SK-N-SH treated with all-trans-retinoic acid at 6 μM for 48 hours (cell line): Measurements from ENCODE around the gene SORCS2.

Source experiments
- ATAC-seq: fragments of 200-7000 bp; cut with Tn5 transposase; 3 replicates; pipeline ENCODE4 v1.9.1; 2020; ENCODE audit warnings: mild to moderate bottlenecking, moderate library complexity
- ARNTL ChIP-seq: fragments of 450-650 bp; formaldehyde crosslinking; IDR thresholded peaks from 2 replicates; pipeline ENCODE4 v1.5.0; 2020; ENCODE audit warnings: low read depth, mild to moderate bottlenecking, moderate library complexity, borderline replicate concordance
- CREB5 ChIP-seq: fragments of 250-450 bp; sonication (Bioruptor Pico); IDR thresholded peaks from 2 replicates; pipeline ENCODE4 v1.5.1; 2020; ENCODE audit warnings: low read depth, mild to moderate bottlenecking, moderate library complexity
- CSDC2 ChIP-seq: fragments of 250-450 bp; sonication (Bioruptor Pico); IDR thresholded peaks from 2 replicates; pipeline ENCODE4 v1.5.0; 2020; ENCODE audit warnings: mild to moderate bottlenecking, moderate library complexity
- CSRNP3 ChIP-seq: fragments of 250-450 bp; sonication (Bioruptor Pico); IDR thresholded peaks from 2 replicates; pipeline ENCODE4 v1.5.1; 2021; ENCODE audit warnings: mild to moderate bottlenecking, moderate library complexity
- ESRRG ChIP-seq: fragments of 250-450 bp; sonication (Bioruptor Pico); IDR thresholded peaks from 2 replicates; pipeline ENCODE4 v1.6.1; 2021; ENCODE audit warnings: mild to moderate bottlenecking
- GLIS3 ChIP-seq: fragments of 250-450 bp; sonication (Bioruptor Pico); IDR thresholded peaks from 2 replicates; pipeline ENCODE4 v1.5.0; 2020; ENCODE audit warnings: mild to moderate bottlenecking, moderate library complexity
- ISL1 ChIP-seq: fragments of 250-450 bp; sonication (Bioruptor Pico); IDR thresholded peaks from 2 replicates; pipeline ENCODE4 v2.1.2; 2022; ENCODE audit warnings: mild to moderate bottlenecking, moderate library complexity
- OSR1 ChIP-seq: fragments of 250-450 bp; sonication (Bioruptor Pico); IDR thresholded peaks from 2 replicates; pipeline ENCODE4 v1.8.0; 2022; ENCODE audit warnings: moderate library complexity, mild to moderate bottlenecking, inconsistent platforms
- PATZ1 ChIP-seq: fragments of 250-450 bp; sonication (Bioruptor Pico); IDR thresholded peaks from 2 replicates; pipeline ENCODE4 v1.8.0; 2020; ENCODE audit warnings: mild to moderate bottlenecking, moderate library complexity, borderline replicate concordance
- POU6F1 ChIP-seq: fragments of 250-450 bp; sonication (Bioruptor Pico); IDR thresholded peaks from 2 replicates; pipeline ENCODE4 v1.8.0; 2021; ENCODE audit warnings: low read depth, mild to moderate bottlenecking, moderate library complexity, borderline replicate concordance
- PPARA ChIP-seq: fragments of 250-450 bp; sonication (Bioruptor Pico); IDR thresholded peaks from 2 replicates; pipeline ENCODE4 v1.5.0; 2020; ENCODE audit warnings: mild to moderate bottlenecking, borderline replicate concordance
- RARB ChIP-seq: fragments of 250-450 bp; sonication (Bioruptor Pico); IDR thresholded peaks from 2 replicates; pipeline ENCODE4 v1.8.0; 2021; ENCODE audit warnings: mild to moderate bottlenecking, moderate library complexity
- SNAI2 ChIP-seq: fragments of 250-450 bp; sonication (Bioruptor Pico); IDR thresholded peaks from 2 replicates; pipeline ENCODE4 v1.5.0; 2020; ENCODE audit warnings: mild to moderate bottlenecking, moderate library complexity
- TCF4 ChIP-seq: fragments of 250-450 bp; sonication (Bioruptor Pico); IDR thresholded peaks from 2 replicates; pipeline ENCODE4 v1.8.0; 2021; ENCODE audit warnings: mild to moderate bottlenecking, moderate library complexity, borderline replicate concordance
- TOX ChIP-seq: fragments of 250-450 bp; sonication (Bioruptor Pico); IDR thresholded peaks from 2 replicates; pipeline ENCODE4 v1.8.0; 2021; ENCODE audit warnings: mild to moderate bottlenecking, moderate library complexity, borderline replicate concordance
- TSHZ2 ChIP-seq: fragments of 250-450 bp; sonication (Bioruptor Pico); IDR thresholded peaks from 2 replicates; pipeline ENCODE4 v1.5.0; 2020; ENCODE audit warnings: mild to moderate bottlenecking, moderate library complexity
- ZC3H10 ChIP-seq: fragments of 250-450 bp; sonication (Bioruptor Pico); IDR thresholded peaks from 2 replicates; pipeline ENCODE4 v1.5.1; 2021; ENCODE audit warnings: mild to moderate bottlenecking, moderate library complexity
- ZFP3 ChIP-seq: fragments of 250-450 bp; sonication (Bioruptor Pico); IDR thresholded peaks from 2 replicates; pipeline ENCODE4 v1.5.0; 2020; ENCODE audit warnings: mild to moderate bottlenecking, moderate library complexity
- ZFP30 ChIP-seq: fragments of 450-650 bp; formaldehyde crosslinking; IDR thresholded peaks from 2 replicates; pipeline ENCODE4 v1.5.0; 2022; ENCODE audit warnings: mild to moderate bottlenecking, moderate library complexity
- ZNF70 ChIP-seq: fragments of 450-650 bp; formaldehyde crosslinking; IDR thresholded peaks from 2 replicates; pipeline ENCODE4 v1.5.0; 2020; ENCODE audit warnings: mild to moderate bottlenecking, moderate library complexity

Gene SORCS2

GRCh38 chr4:7510066-7510465 lies 317.7 kb downstream of the SORCS2 start:
- no peak for ATAC-seq
- TF ChIP-seq TCF4 (no peak), CREB5 (CRISPR knock-in tag) (no peak), CSDC2 (CRISPR knock-in tag) (no peak), ESRRG (CRISPR knock-in tag) (no peak), ARNTL (CRISPR knock-in tag) (no peak), TSHZ2 (CRISPR knock-in tag) (no peak), TOX (CRISPR knock-in tag) (no peak), RARB (CRISPR knock-in tag) (no peak), ZFP3 (no peak), GLIS3 (CRISPR knock-in tag) (no peak)

GRCh38 chr4:7510538-7510937 lies 318.2 kb downstream of the SORCS2 start:
- ATAC-seq: no peak
- TF ChIP-seq SNAI2 (CRISPR knock-in tag) (no peak), TSHZ2 (CRISPR knock-in tag) (no peak), ZFP30 (CRISPR knock-in tag) (no peak), PPARA (CRISPR knock-in tag) (no peak), TCF4 (no peak), CSRNP3 (CRISPR knock-in tag) (no peak), ESRRG (CRISPR knock-in tag) (no peak), ZNF70 (CRISPR knock-in tag) (no peak), GLIS3 (CRISPR knock-in tag) (no peak), TOX (CRISPR knock-in tag) (no peak), OSR1 (CRISPR knock-in tag) (no peak), ISL1 (CRISPR knock-in tag) (no peak), RARB (CRISPR knock-in tag) (no peak), ARNTL (CRISPR knock-in tag) (no peak), ZC3H10 (CRISPR knock-in tag) (no peak), CSDC2 (CRISPR knock-in tag) (no peak), PATZ1 (CRISPR knock-in tag) (no peak), POU6F1 (CRISPR knock-in tag) (no peak), ZFP3 (no peak)
